Stimulated activated naive CD8-positive, alpha-beta T cell treated with anti-CD3 and anti-CD28 coated beads, Interleukin-15, amount 100 ng/mL, for 72 hours (primary cell): ENCODE data around the gene MUC6.

Source experiments
- ATAC-seq: fragments of 150-1000 bp; cut with Tn5 transposase; 2 replicates; pipeline ENCODE4 v1.10.0; 2021; ENCODE audit warnings: mild to moderate bottlenecking, moderate library complexity
- DNase-seq, 2 donors: peaks; one replicate each; pipeline ENCODE4 v3.0.0; 2021 to 2022
- H3K27ac Mint-ChIP-seq, 2 donors: one replicate each; pipeline ENCODE4 v1.8.0; 2022; ENCODE audit warnings: mild to moderate bottlenecking in 2 of 2, mixed read lengths in 2 of 2, moderate library complexity in 2 of 2
- H3K27me3 Mint-ChIP-seq: one replicate; pipeline ENCODE4 v1.8.0; 2022; ENCODE audit warnings: mixed read lengths
- H3K4me1 Mint-ChIP-seq: one replicate; pipeline ENCODE4 v1.8.0; 2022; ENCODE audit warnings: mild to moderate bottlenecking, mixed read lengths
- H3K4me3 Mint-ChIP-seq, 2 donors: one replicate each; pipeline ENCODE4 v1.8.0; 2022; ENCODE audit warnings: mild to moderate bottlenecking in 2 of 2, mixed read lengths in 2 of 2, moderate library complexity in 1 of 2
- H3K9me3 Mint-ChIP-seq, 2 donors: one replicate each; pipeline ENCODE4 v1.8.0; 2022; ENCODE audit warnings: mixed read lengths in 2 of 2

Gene MUC6

DNA sequence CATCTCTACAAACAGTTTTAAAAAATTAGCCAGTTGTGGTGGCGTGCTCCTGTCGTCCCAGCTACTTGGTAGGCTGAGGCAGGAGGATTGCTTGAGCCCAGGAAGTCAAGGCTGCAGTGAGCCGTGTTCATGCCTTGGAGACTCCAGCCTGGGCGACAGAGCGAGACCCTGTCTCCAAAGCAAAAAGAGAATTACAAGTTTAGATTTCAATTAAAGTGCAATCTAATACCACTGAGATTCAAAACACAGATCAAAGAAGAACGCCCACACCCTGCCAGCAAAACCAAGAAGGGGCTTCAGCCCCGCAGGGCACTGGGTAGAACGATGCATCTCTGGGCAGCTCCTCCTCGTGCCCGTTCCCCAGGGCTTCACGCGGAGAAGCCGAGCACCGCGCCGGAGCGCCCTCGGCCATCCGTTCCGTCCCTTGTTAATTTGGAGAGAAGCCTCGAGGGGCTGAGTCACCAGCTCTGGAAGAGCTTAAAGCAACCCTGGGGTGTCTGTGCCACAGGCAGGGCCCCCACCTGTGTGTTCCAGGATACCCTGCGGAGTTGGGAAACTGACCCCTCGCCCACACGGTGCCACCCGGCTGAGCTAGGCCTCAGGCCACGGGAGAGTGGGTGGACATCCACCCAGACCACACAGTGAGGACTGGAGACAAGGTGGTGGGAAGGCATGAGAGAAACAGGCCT, 63.9 kb downstream of the MUC6 start:
- Mint-ChIP-seq H3K27me3 (no peaks in the 10 kb centered on the region), H3K4me1 (peaks cover 53% of the 10 kb centered on the region), H3K27ac (no peak overlapping the region), H3K4me3 (no peak overlapping the region), H3K9me3 (no peaks in the 10 kb centered on the region)
- DNase-seq (no peak), ATAC-seq (no peak)

- Mint-ChIP-seq H3K27ac (no peak overlapping the region), H3K4me3 (no peak overlapping the region), H3K27me3 (no peaks in the 10 kb centered on the region), H3K4me1 (peaks cover 47% of the 10 kb centered on the region), H3K9me3 (no peaks in the 10 kb centered on the region)
- no peak for DNase-seq
- no peak for ATAC-seq
Measured at GRCh38 chr11:971731-972365, 64.7 kb downstream of the MUC6 start.

GRCh38 chr11:971092-971690, 65.3 kb downstream of the MUC6 start:
- peak overlapping the region; percentile 62 to 93 for H3K27ac Mint-ChIP-seq
- no peak for DNase-seq
- no peaks in the 10 kb centered on the region for H3K9me3 Mint-ChIP-seq
- H3K4me3 Mint-ChIP-seq, result peak overlapping the region in 1 of 2 donors; percentile 67
- ATAC-seq, result no peak
- no peaks in the 10 kb centered on the region for H3K27me3 Mint-ChIP-seq
- peaks cover 46% of the 10 kb centered on the region for H3K4me1 Mint-ChIP-seq

- peaks cover 46% of the 10 kb centered on the region for H3K4me1 Mint-ChIP-seq
- H3K9me3 Mint-ChIP-seq, result no peaks in the 10 kb centered on the region
- no peaks in the 10 kb centered on the region for H3K27me3 Mint-ChIP-seq
- DNase-seq (peak in 1 of 2 donors; percentile 35), ATAC-seq (peak; percentile 81)
- peak overlapping the region; percentile 70 to 93 for H3K27ac Mint-ChIP-seq
- H3K4me3 Mint-ChIP-seq, result peak overlapping the region; percentile 63 to 67
Measured at GRCh38 chr11:970319-970871, 66.1 kb downstream of the MUC6 start.

DNA sequence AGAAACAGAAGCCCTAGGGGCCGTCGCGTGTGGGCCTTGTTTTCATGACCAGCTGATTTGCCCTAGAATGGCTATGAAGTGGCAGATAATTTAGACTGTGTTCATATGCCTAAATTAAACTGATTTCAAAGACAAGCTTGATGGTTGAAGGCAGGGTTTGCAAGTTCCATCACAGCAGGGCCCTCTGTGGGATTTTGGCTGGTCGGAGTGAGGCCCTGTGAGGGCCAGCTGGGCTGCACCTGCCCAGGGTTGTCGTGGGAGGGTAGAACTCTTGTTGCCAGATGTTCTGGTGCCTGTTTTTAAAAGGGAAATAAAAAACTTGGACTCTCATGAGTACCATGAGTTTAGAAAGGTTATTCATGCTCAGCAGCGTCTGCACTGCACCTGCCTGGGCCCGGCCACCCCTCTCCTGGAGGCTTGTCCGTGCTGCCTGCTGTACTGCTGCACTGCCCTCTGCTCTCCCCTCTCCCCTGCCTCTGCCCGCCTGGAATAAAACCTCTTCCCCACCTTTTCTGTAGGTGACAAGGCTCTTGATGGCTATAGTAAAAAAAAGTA, 66.8 kb downstream of the MUC6 start:
- Mint-ChIP-seq H3K4me1 (peaks cover 48% of the 10 kb centered on the region), H3K27me3 (no peaks in the 10 kb centered on the region), H3K27ac (peak overlapping the region; percentile 1 to 70), H3K9me3 (no peaks in the 10 kb centered on the region), H3K4me3 (peak overlapping the region; percentile 63 to 67)
- ATAC-seq (no peak), DNase-seq (no peak)

DNA sequence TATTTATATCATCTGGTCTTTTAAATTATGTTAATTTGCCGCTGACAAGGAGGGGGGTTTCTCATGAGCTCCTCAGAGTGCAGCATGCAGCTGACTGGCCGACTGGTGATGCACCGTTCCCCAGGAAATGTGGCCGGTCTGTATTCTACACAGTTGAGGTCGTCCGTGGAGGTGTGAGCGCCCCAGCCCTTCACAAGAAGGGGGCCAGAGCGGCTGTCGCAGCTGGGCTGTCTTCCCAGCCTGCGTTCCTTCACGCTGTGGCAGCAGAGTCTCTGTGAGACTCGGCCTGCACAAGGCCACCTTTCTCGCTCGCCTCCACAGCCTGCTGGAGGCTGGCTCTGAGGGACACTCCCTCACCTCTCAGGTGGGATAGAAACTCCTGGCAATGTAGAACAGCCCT, 67.7 kb downstream of the MUC6 start:
- no peaks in the 10 kb centered on the region for H3K9me3 Mint-ChIP-seq
- DNase-seq (no peak), ATAC-seq (no peak)
- H3K4me1 Mint-ChIP-seq, result peaks cover 55% of the 10 kb centered on the region
- H3K4me3 Mint-ChIP-seq, result no peak overlapping the region
- H3K27ac Mint-ChIP-seq, result no peak overlapping the region
- no peaks in the 10 kb centered on the region for H3K27me3 Mint-ChIP-seq

DNA sequence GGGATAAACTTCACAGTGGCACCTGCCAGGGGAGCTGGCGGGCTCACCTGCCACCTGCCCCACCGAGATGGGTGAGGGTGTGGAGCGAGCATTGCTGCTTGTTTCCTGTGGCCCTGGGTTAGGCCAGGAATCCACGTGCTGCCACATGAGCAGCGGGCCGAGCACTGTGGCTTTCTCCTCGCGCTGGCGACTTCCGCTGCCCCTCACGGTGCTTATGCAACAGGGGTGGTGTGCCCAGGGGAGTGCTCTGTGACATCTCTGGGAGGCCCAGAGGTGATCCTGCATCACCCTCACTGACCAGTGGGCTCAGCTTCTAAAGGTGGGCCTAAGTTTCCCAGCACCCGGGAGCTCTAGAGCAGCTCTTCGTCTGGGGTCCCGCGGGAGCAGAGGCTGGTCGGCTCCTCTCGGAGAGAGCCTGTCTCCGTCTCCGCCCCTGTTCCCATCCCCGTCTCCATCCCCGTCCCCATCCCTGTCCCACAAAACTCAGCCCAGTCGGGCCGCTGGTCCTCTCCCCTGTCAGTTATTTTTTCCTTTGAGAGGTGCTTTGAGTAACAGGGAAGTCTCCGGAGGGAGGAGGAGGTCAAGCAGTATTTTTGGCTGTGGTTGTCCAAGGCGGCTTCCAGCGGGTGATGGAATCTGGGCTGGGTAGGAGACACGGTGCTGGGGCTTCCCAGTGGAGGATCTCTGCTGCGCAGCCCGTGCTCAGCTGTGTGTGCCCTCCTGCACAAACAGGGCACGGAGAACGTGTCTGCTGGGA, 68.3 kb downstream of the MUC6 start:
- no peak overlapping the region for H3K27ac Mint-ChIP-seq
- peaks cover 58% of the 10 kb centered on the region for H3K4me1 Mint-ChIP-seq
- ATAC-seq, result no peak
- no peak for DNase-seq
- no peaks in the 10 kb centered on the region for H3K27me3 Mint-ChIP-seq
- H3K9me3 Mint-ChIP-seq, result no peaks in the 10 kb centered on the region
- H3K4me3 Mint-ChIP-seq, result no peak overlapping the region

DNA sequence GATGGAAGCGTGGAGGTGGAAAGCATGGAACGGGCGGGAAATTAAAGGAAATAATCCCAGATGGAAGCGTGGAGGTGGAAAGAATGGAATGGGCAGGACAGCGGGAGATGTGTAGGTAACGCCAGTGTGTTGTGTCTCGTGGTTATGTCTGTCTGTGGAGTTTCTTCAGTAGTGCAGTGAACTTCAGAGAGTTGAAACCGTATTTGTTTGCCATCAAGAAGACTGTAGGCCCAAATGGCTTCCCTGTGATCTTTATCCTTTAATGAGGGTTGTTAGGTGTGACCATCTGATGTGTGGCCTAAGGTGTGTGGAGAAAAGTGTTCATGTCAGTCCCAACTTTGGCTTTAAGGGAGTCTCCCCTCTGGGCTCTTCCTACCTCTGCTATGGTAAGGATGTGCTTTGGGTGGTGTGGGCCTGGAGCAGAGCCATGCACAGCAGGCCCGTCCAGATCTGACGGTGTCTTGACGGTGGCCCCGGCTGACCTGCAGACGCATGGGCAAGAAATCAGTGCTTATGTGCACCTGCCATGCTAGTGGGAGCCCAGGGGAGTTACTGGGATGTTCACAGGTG, 71.2 kb downstream of the MUC6 start:
- DNase-seq (peak in 1 of 2 donors; percentile 24), ATAC-seq (peak; percentile 72)
- Mint-ChIP-seq H3K9me3 (no peaks in the 10 kb centered on the region), H3K4me3 (no peak overlapping the region), H3K27me3 (no peaks in the 10 kb centered on the region), H3K27ac (no peak overlapping the region), H3K4me1 (peaks cover 46% of the 10 kb centered on the region)

GRCh38 chr11:963852-964251, 72.7 kb downstream of the MUC6 start:
- peak; percentile 53 for ATAC-seq

More at GRCh38 chr11:963852-964251, 72.7 kb downstream of the MUC6 start:
- Mint-ChIP-seq H3K27me3 (no peaks in the 10 kb centered on the region), H3K9me3 (no peaks in the 10 kb centered on the region), H3K27ac (peak overlapping the region in 1 of 2 donors; percentile 22), H3K4me1 (peaks cover 35% of the 10 kb centered on the region), H3K4me3 (no peak overlapping the region)
- no peak for DNase-seq
